Measurements from ENCODE around the gene RAB22A. TPM values are rescaled to one million over a fixed set of nuclear protein-coding genes. Genes with fewer than 3 reads are reported as not detected.

The RAB22A gene
- total and polyA plus RNA-seq, 8 donors = 3.1 to 10.1 (median 7.1) TPM

GRCh38 chr20:58377017-58377416 lies 67.5 kb downstream of the RAB22A start:
- DNase-seq (no peak), ATAC-seq (no peak), FAIRE-seq (no peak)
- Histone ChIP-seq H3K4me1 (no peaks in the 10 kb centered on the region), H3K4me3 (no peak overlapping the region), H3K36me3 (no peaks in the 10 kb centered on the region), H3K27me3 (no peaks in the 10 kb centered on the region), H3K9me3 (no peaks in the 10 kb centered on the region), H3K27ac (no peak overlapping the region)
- TF ChIP-seq CTCF (IDR thresholded peaks at IDR 0.05) = no peak
- 51 to 62% methylated on average over 1 of the region's 1 CpG for WGBS, 2 donors
- intact Hi-C loops (cut with DNase I) = no loop called here

DNA sequence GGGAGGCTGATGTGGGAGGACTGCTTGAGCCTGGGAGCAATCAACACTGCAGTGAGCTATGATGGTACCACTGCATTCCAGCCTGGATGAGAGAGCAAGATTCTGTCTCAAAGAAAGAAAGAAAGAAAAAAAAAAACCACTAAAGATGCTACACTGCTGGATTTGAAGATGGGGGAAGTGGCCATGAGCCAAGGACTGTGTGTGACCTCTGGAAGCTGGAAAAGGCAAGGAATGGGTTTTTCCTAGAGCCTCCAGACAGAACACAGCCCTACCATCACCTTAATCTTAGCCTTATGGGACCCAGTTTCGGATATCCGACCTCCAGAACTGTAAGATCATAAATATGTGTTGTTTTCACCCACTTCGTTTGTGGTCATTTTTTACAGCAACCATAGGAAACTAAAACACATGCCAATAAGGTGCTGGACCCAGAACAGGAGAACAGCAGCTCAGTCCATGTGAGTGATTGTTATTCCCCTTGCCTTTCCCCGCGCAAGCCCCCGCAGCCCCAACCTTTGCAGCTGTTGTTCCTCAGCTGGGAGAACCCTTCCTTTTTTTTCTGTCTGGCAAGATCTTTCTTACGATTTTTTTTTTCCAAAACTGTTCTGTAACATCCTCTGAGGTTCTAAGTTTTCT lies 68.4 kb downstream of the RAB22A start:
- DNase-seq (no peak), ATAC-seq (no peak), FAIRE-seq (no peak)
- H3K4me3 ChIP-seq = no peak overlapping the region
- no peak overlapping the region for H3K27ac ChIP-seq
- WGBS, 2 donors = 61 to 76% methylated on average over 7 of the region's 7 CpGs
- no peaks in the 10 kb centered on the region for H3K36me3 ChIP-seq
- no peak for TF ChIP-seq CTCF (IDR thresholded peaks at IDR 0.05)
- intact Hi-C loops (cut with DNase I) = no loop called here
- H3K27me3 ChIP-seq = no peaks in the 10 kb centered on the region
- no peaks in the 10 kb centered on the region for H3K4me1 ChIP-seq
- H3K9me3 ChIP-seq = no peaks in the 10 kb centered on the region

DNA sequence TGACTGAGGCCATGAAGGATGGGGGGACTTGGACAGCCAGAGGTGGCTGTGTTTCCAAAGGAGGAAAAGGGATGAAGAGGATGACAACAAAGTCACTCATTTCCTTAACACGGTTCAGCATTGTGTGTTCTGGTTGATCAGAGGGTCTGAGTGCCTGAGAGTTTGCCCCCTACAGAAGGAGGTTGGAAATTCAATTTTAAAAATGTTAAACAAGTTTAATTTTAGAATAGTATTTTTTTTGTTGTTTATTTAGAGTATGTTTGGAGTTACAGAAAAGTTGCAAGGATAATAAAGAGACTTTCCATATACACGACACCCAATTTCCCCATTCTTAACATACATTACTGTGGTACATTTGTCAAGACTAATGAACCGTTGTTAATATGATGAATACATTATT lies 69.2 kb downstream of the RAB22A start:
- no peak overlapping the region for H3K27ac ChIP-seq
- H3K4me3 ChIP-seq = no peak overlapping the region
- no peaks in the 10 kb centered on the region for H3K36me3 ChIP-seq
- no peaks in the 10 kb centered on the region for H3K9me3 ChIP-seq
- ATAC-seq = no peak
- intact Hi-C loops (cut with DNase I) = no loop called here
- no peak for TF ChIP-seq CTCF (IDR thresholded peaks at IDR 0.05)
- DNase-seq = no peak
- H3K4me1 ChIP-seq = no peaks in the 10 kb centered on the region
- FAIRE-seq = no peak
- 59 to 72% methylated on average over 3 of the region's 3 CpGs for WGBS, 2 donors
- H3K27me3 ChIP-seq = no peaks in the 10 kb centered on the region

- no peak overlapping the region for H3K4me3 ChIP-seq
- H3K27me3 ChIP-seq = no peaks in the 10 kb centered on the region
- TF ChIP-seq CTCF (IDR thresholded peaks at IDR 0.05) = no peak
- FAIRE-seq (no peak), DNase-seq (no peak), ATAC-seq (no peak)
- H3K4me1 ChIP-seq = no peaks in the 10 kb centered on the region
- no peaks in the 10 kb centered on the region for H3K9me3 ChIP-seq
- H3K36me3 ChIP-seq = no peaks in the 10 kb centered on the region
- 78 to 87% methylated on average over 7 of the region's 7 CpGs for WGBS, 2 donors
- intact Hi-C loops (cut with DNase I) = no loop called here
- no peak overlapping the region for H3K27ac ChIP-seq
Observed at GRCh38 chr20:58381627-58382026, 72.1 kb downstream of the RAB22A start.

GRCh38 chr20:58382096-58382495 lies 72.6 kb downstream of the RAB22A start:
- DNase-seq (no peak), ATAC-seq (no peak), FAIRE-seq (no peak)
- no peak for TF ChIP-seq CTCF (IDR thresholded peaks at IDR 0.05)
- Histone ChIP-seq H3K9me3 (no peaks in the 10 kb centered on the region), H3K4me3 (no peak overlapping the region), H3K27me3 (no peaks in the 10 kb centered on the region), H3K4me1 (no peaks in the 10 kb centered on the region), H3K27ac (no peak overlapping the region), H3K36me3 (no peaks in the 10 kb centered on the region)
- WGBS, 2 donors = 81 to 83% methylated on average over 4 of the region's 4 CpGs
- intact Hi-C loops (cut with DNase I) = no loop called here

Data from pancreas (tissue), 10 donors.